CD1c-positive myeloid dendritic cell (primary cell): Measurements from ENCODE around the gene SUB1.

ENCODE experiments used
- DNase-seq: peaks from one replicate; pipeline ENCODE4 v3.0.0-alpha.2; 2016; ENCODE audit errors: extremely low spot score

SUB1 gene

GRCh38 chr5:32642276-32643002 is 57.1 kb downstream of the SUB1 start:
- DNase-seq, result no peak

GRCh38 chr5:32645246-32645645 is 59.9 kb downstream of the SUB1 start:
- no peak for DNase-seq

- DNase-seq, result no peak
These were observed 61.0 kb downstream of the SUB1 start for GRCh38 chr5:32646061-32646969.

- DNase-seq, result no peak
These were observed 65.7 kb downstream of the SUB1 start for GRCh38 chr5:32651088-32651487.

- no peak for DNase-seq
These were observed 66.3 kb downstream of the SUB1 start for GRCh38 chr5:32651638-32652037.
